Heart left ventricle (tissue), 16 donors: ENCODE results near the gene ATG9B. TPM values are rescaled to one million over a fixed set of nuclear protein-coding genes. Genes with fewer than 3 reads are reported as not detected.
A peak's percentile ranks its signal among the peaks of the same experiment; 100 is the strongest.

ENCODE experiments used
- ATAC-seq, 4 donors: fragments of 200-7000 bp; cut with Tn5 transposase; one replicate each; pipeline ENCODE4 v1.9.1; 2020 to 2022; ENCODE audit warnings: moderate library complexity in 4 of 4, mild to moderate bottlenecking in 3 of 4, moderate number of reproducible peaks in 1 of 4
- DNase-seq, 5 donors: peaks; one replicate each; pipeline ENCODE4 v3.0.0-alpha.2; 2020
- H3K27ac ChIP-seq, 12 donors: fragments of 200-600 bp; sonication (generic) in 4 of 12; one replicate each; pipeline versions ENCODE4 v1.5.0 to v1.8.0; 2016 to 2022; ENCODE audit warnings: mild to moderate bottlenecking in 2 of 12
- H3K27me3 ChIP-seq, 9 donors: fragments of 200-600 bp; sonication (generic) in 2 of 9; one replicate each; pipeline versions ENCODE4 v1.5.1 to v1.8.0; 2016 to 2022; ENCODE audit warnings: mild to moderate bottlenecking in 3 of 9
- H3K36me3 ChIP-seq, 9 donors: fragments of 200-600 bp; sonication (generic) in 2 of 9; one replicate each; pipeline versions ENCODE4 v1.5.0 to v1.8.0; 2018 to 2022; ENCODE audit warnings: mild to moderate bottlenecking in 2 of 9
- H3K4me1 ChIP-seq, 12 donors: fragments of 200-600 bp; sonication (generic) in 4 of 12; one replicate each; pipeline versions ENCODE4 v1.5.0 to v1.8.0; 2016 to 2022; ENCODE audit warnings: mild to moderate bottlenecking in 3 of 12
- H3K4me3 ChIP-seq, 12 donors: fragments of 200-600 bp; sonication (generic) in 4 of 12; one replicate each; pipeline versions ENCODE4 v1.5.0 to v1.8.0; 2017 to 2022; ENCODE audit warnings: mild to moderate bottlenecking in 9 of 12, moderate library complexity in 4 of 12
- H3K9me3 ChIP-seq, 12 donors: fragments of 200-600 bp; sonication (generic) in 4 of 12; one replicate each; pipeline versions ENCODE4 v1.5.0 to v1.8.0; 2016 to 2022; ENCODE audit warnings: mild to moderate bottlenecking in 1 of 12
- CTCF ChIP-seq, 12 donors: fragments of 200-600 bp; sonication (generic) in 4 of 12; IDR thresholded peaks; one replicate each; pipeline versions ENCODE4 v1.5.0 to v1.8.0; 2018 to 2022; ENCODE audit warnings: antibody characterized with exemption in 12 of 12, mild to moderate bottlenecking in 5 of 12
- POLR2A ChIP-seq, 2 donors: fragments of 450-650 bp; IDR thresholded peaks; one replicate each; pipeline ENCODE4 v1.6.1; 2017; ENCODE audit warnings: antibody characterized with exemption in 2 of 2, mild to moderate bottlenecking in 2 of 2, moderate library complexity in 2 of 2
- WGBS, 4 donors: extraction: QIAGEN DNeasy Blood & Tissue Kit in 2 of 4; methylation state at CpG; one replicate each; pipeline versions ENCODE4 v1.1.5 to v1.1.7; 2013 to 2018; 5-methylcytosine and 5-hydroxymethylcytosine counted together
- intact Hi-C, 10 donors: fragments of 100-400 bp; cut with DNase I; formaldehyde crosslinking; loops; one replicate each; pipeline versions ENCODE4 v1.11.1 to v1.14.2; 2022
- polyA plus RNA-seq, 2 donors: library from polyadenylated mRNA; stranded (reverse); fragments of 200-250 nt; gene quantifications; one replicate each; pipeline ENCODE4 v1.2.3, GENCODE V29; 2013
- total RNA-seq, 9 donors: library from RNA; depleted of rRNA in 2 of 9; stranded (reverse); fragments of >200 nt in 2 of 9; fragmentation: NEBNext Ultra II Directional in 3 of 9; extraction: Animal tissue kit (Norgen Biotek cat#: 25700) in 3 of 9; gene quantifications; one replicate each; pipeline versions ENCODE4 v1.1.0 to v1.2.4, GENCODE V29; 2016 to 2023
- donor health status: ischemic (EF 13 %, LVEDD 7.1; RV severe dilation, severe dysfunction).
- donor health status: healthy with polysubstance abuse.
- donor health status: DM: no; HTN: yes; CAD: no.
- donor health status: DM: no; HTN: no; CAD: no.
- donor health status: ischemic (EF 25% LVEDD 6.9; RV normal size, moderate dysfunction).
- donor health status: ischemic (EF 25% LVEDD 5.7; RV mildly dilated, moderate dysfunction).
- donor health status: healthy.
- donor health status: DM: yes; HTN: yes; CAD: no.
- donor health status: ischemic (EF 35%, LVEDD 5.7; RV mildly dilated, moderate dysfunction).
- donor health status: nonischemic (EF 11% LVEDD 7.7; RV severe dilation, severe dysfunction).
- donor health status: DM: yes; HTN: yes; CAD: no.
- donor health status: PGD.
- donor health status: ischemic (EF 29% LVEDD 5.4; RV normal size, mild dysfunction).
- donor health status: nonischemic (EF 23%, LVEDD 6.1; RV moderate dilation, normal function).

ATG9B gene
- total and polyA plus RNA-seq, 11 donors, result 0.07 to 1.0 (median 0.32) TPM; not detected in 7

DNA sequence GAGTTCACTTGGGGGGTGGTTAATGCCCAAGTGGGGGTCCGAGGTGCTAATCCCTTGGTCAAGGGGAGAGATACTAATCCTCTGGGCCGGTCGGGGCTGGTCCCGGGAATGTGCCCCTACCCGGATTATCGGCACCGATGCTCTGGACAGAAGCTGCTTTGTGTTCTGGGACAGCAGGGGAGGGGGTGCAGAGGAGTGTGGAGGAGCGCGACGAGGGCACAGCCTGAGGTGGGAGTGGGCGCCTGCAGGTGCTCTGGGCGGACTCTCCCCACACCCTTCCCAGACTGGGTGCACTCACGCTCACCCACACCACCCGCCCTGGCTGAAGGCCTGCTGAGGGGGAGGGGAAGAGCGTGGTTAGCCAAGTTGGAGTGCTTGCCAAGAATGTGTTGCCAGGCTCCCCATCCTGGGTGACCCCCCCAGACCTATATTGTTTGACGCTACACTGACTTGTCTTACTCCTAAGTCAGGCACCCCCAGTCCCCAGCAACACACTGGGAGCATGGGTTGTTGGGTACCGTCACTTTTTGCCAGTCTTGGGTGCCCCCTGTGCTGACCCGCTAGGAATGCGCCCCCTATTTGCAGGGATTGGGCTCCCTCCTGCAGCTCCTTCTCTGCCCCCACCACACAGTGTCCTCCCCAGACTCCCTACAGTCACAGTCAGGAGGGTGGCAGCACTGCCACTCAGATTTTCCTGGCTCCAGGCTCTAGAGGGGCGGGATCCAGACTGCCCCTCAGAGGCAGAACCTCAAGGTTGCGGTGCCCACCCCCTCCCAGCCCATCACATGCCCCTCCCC, 36.3 kb upstream of the ATG9B start:
- Histone ChIP-seq H3K4me3 (peak overlapping the region; percentile 68 to 100 (median 90)), H3K9me3 (no peaks in the 10 kb centered on the region), H3K27me3 (no peaks in the 10 kb centered on the region), H3K27ac (peak overlapping the region in 10 of 12 donors; percentile 90 to 99 (median 98)), H3K36me3 (peaks cover 0 to 22% (median 18%) of the 10 kb centered on the region in 9 donors), H3K4me1 (peaks cover 9 to 55% (median 49%) of the 10 kb centered on the region in 12 donors)
- WGBS, 4 donors, result 12 to 15% (median 13%) methylated on average over 12 to 21 of the region's 21 CpGs
- peak in 1 of 12 donors; percentile 20 for TF ChIP-seq CTCF (IDR thresholded peaks at IDR 0.05)
- TF ChIP-seq POLR2A (IDR thresholded peaks at IDR 0.05), result no peak
- peak in 2 of 5 donors; percentile 56 to 66 for DNase-seq
- intact Hi-C loops, result loop anchor here in 3 of 10 donors (1.0 to 10.0 kb wide), 3 partner anchors 20 to 54 kb away; partner anchors contain the start of gene FASTK (in 2 of the 3)
- peak in 1 of 4 donors; percentile 3 for ATAC-seq

DNA sequence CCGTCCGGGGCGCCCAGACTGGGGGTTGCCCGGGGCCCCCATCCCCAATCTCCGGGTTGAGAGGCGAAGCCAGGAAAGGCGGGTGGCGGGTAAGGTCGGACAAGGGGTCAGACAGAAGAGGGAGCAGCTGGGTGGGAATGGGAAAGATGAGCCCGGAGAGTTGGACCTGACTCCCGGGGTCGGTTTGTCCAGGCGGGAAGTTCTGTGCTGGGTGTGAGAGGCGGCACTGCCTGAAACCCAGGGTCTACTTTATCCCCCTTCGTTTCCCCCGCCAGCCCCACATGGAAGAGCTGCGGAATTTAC, 35.8 kb upstream of the ATG9B start:
- Histone ChIP-seq H3K4me1 (peaks cover 9 to 55% (median 48%) of the 10 kb centered on the region in 12 donors), H3K27me3 (no peaks in the 10 kb centered on the region), H3K4me3 (peak overlapping the region; percentile 68 to 100 (median 90)), H3K36me3 (peaks cover 0 to 17% (median 13%) of the 10 kb centered on the region in 9 donors), H3K27ac (peak overlapping the region; percentile 90 to 99 (median 98)), H3K9me3 (no peaks in the 10 kb centered on the region)
- 1 to 5% (median 3%) methylated on average over 13 to 17 of the region's 17 CpGs for WGBS, 4 donors
- TF ChIP-seq CTCF (IDR thresholded peaks at IDR 0.05) (peak in 3 of 12 donors; percentile 4 to 13 (median 4)), POLR2A (IDR thresholded peaks at IDR 0.05) (no peak)
- DNase-seq (no peak), ATAC-seq (no peak)
- intact Hi-C loops, result loop anchor here in 3 of 10 donors (1.0 to 10.0 kb wide), 3 partner anchors 20 to 55 kb away; partner anchors contain the start of gene FASTK (in 2 of the 3)

GRCh38 chr7:151059367-151060112, 35.2 kb upstream of the ATG9B start, which contains the start of gene SLC4A2:
TSS of gene SLC4A2 (plus strand) at chr7:151059589. CDS start at chr7:151061988, 2,399 bp downstream.
- H3K4me1 ChIP-seq, result peaks cover 9 to 55% (median 48%) of the 10 kb centered on the region in 12 donors
- intact Hi-C loops, result loop anchor here in 6 of 10 donors (1.0 to 10.0 kb wide), 9 partner anchors 21 to 1347 kb away; partner anchors contain the start of genes FASTK (in 4 of the 6), ABCB8 (in 3 of the 6), ABCF2 (in 1 of the 6) and AGAP3 (in 1 of the 6)
- peak within 1 kb of the TSS; percentile 68 to 100 (median 90) for H3K4me3 ChIP-seq
- WGBS, 4 donors, result 0 to 1% (median 1%) methylated on average over 46 to 75 of the region's 75 CpGs
- DNase-seq, result peak; percentile 83 to 91 (median 89)
- peak within 1 kb of the TSS; percentile 90 to 99 (median 98) for H3K27ac ChIP-seq
- H3K27me3 ChIP-seq, result no peaks in the 10 kb centered on the region
- H3K36me3 ChIP-seq, result peaks cover 0 to 12% (median 8%) of the 10 kb centered on the region in 9 donors
- H3K9me3 ChIP-seq, result no peaks in the 10 kb centered on the region
- peak in 1 of 2 donors; percentile 51 for TF ChIP-seq POLR2A (IDR thresholded peaks at IDR 0.05)
- TF ChIP-seq CTCF (IDR thresholded peaks at IDR 0.05), result peak; percentile 21 to 73 (median 56)
- ATAC-seq, result peak; percentile 12 to 61 (median 54)
